K562 (cell line): ENCODE results near the gene ANKLE1. TPM values are rescaled to one million over a fixed set of nuclear protein-coding genes. Genes with fewer than 3 reads are reported as not detected.

Experiments
- AFF4 ChIP-seq: sonication (generic); formaldehyde crosslinking; IDR thresholded peaks from 2 replicates; pipeline ENCODE4 v1.8.0; 2023; ENCODE audit warnings: mild to moderate bottlenecking, missing genetic modification reagents
- ARID2 ChIP-seq: fragments of 450-650 bp; IDR thresholded peaks from 2 replicates; pipeline ENCODE4 v1.6.1; 2017; ENCODE audit warnings: antibody characterized with exemption, mild to moderate bottlenecking
- ARNT ChIP-seq, 2 experiments: fragments of 450-650 bp; IDR thresholded peaks; 2 replicates each; pipeline ENCODE4 v1.6.1; 2016; ENCODE audit warnings: mild to moderate bottlenecking in 1 of 2
- CREM ChIP-seq: IDR thresholded peaks from 2 replicates; pipeline ENCODE4 v1.6.1; 2014; ENCODE audit warnings: antibody characterized with exemption, low read depth
- CTBP1 ChIP-seq: fragments of 450-650 bp; IDR thresholded peaks from 2 replicates; pipeline ENCODE4 v1.6.1; 2016; ENCODE audit warnings: borderline replicate concordance
- EP400 ChIP-seq: fragments of 450-650 bp; IDR thresholded peaks from 2 replicates; pipeline ENCODE4 v1.6.1; 2017; ENCODE audit warnings: antibody characterized with exemption, mild to moderate bottlenecking, moderate library complexity
- GTF2F1 ChIP-seq: IDR thresholded peaks from 2 replicates; pipeline ENCODE4 v1.6.1; 2011; ENCODE audit warnings: low read depth, low read length, improper control_type of control experiment
- HIVEP1 ChIP-seq: fragments of 250-450 bp; sonication (Bioruptor Pico); IDR thresholded peaks from 2 replicates; pipeline ENCODE4 v1.4.0; 2020; ENCODE audit warnings: mild to moderate bottlenecking
- ILK ChIP-seq: fragments of 450-650 bp; IDR thresholded peaks from 2 replicates; pipeline ENCODE4 v1.6.1; 2016; ENCODE audit warnings: missing genetic modification characterization, low read depth, mild to moderate bottlenecking, missing compliant biosample characterization, moderate library complexity, borderline replicate concordance
- JUND ChIP-seq, 2 experiments: IDR thresholded peaks; 2 replicates in 1 of 2; 3 replicates in 1 of 2; pipeline ENCODE4 v1.6.1; 2011; ENCODE audit warnings: borderline replicate concordance in 2 of 2, low read depth in 2 of 2, low read length in 2 of 2, improper control_type of control experiment in 1 of 2, missing biosample characterization in 1 of 2, missing genetic modification characterization in 1 of 2, missing genetic modification reagents in 1 of 2
- NEUROD1 ChIP-seq: fragments of 150-350 bp; IDR thresholded peaks from 2 replicates; pipeline ENCODE4 v1.6.1; 2014; ENCODE audit warnings: borderline replicate concordance, low read length, low read depth; ENCODE audit not compliant: partially characterized antibody
- RAD21 ChIP-seq, 2 experiments: fragments of 250-450 bp in 1 of 2; fragments of 450-650 bp in 1 of 2; sonication (Bioruptor Pico) in 1 of 2; formaldehyde crosslinking in 1 of 2; IDR thresholded peaks in 1 of 2; conservative IDR thresholded peaks in 1 of 2; 2 replicates each; pipeline versions ENCODE4 v1.4.0 to v1.8.0; 2020 to 2022; ENCODE audit warnings: mild to moderate bottlenecking in 2 of 2, moderate library complexity in 1 of 2
- SMARCE1 ChIP-seq: fragments of 450-650 bp; IDR thresholded peaks from 2 replicates; pipeline ENCODE4 v1.7.1; 2016; ENCODE audit warnings: mild to moderate bottlenecking
- TCFL5 ChIP-seq: fragments of 250-450 bp; sonication (Bioruptor Pico); conservative IDR thresholded peaks from 2 replicates; pipeline ENCODE4 v1.6.1; 2021; ENCODE audit warnings: mild to moderate bottlenecking, moderate library complexity, matching md5 sums
- ZNF239 ChIP-seq: fragments of 250-450 bp; sonication (Bioruptor Pico); IDR thresholded peaks from 2 replicates; pipeline ENCODE4 v1.4.0; 2020; ENCODE audit warnings: mild to moderate bottlenecking
- ZNF445 ChIP-seq: fragments of 250-450 bp; sonication (Bioruptor Pico); IDR thresholded peaks from 2 replicates; pipeline ENCODE4 v1.4.0; 2020; ENCODE audit warnings: low read depth, mild to moderate bottlenecking, moderate library complexity
- ZNF584 ChIP-seq: fragments of 200-800 bp; sonication (Bioruptor generic); IDR thresholded peaks from 2 replicates; pipeline ENCODE4 v1.6.1; 2016; ENCODE audit warnings: low read depth, mild to moderate bottlenecking, missing genetic modification characterization, missing compliant biosample characterization
- ZNF79 ChIP-seq: fragments of 250-450 bp; sonication (Bioruptor Pico); IDR thresholded peaks from 2 replicates; pipeline ENCODE4 v1.4.0; 2020; ENCODE audit warnings: low read depth, mild to moderate bottlenecking, moderate library complexity
- polyA plus RNA-seq, 8 experiments: library from polyadenylated mRNA; depleted of rRNA in 4 of 8; stranded (reverse) in 5 of 8; unstranded in 3 of 8; fragments of >200 nt; fragmentation: Nextera tagmentation in 2 of 8; fragmentation: Illumina TruSeq in 1 of 8; extraction: Ambion mirVana in 2 of 8; extraction: Trizol in 1 of 8; gene quantifications; 2 replicates each; pipeline versions ENCODE4 v1.2.1 to v1.2.3, GENCODE V29; 2011 to 2014; ENCODE audit warnings: inconsistent platforms in 1 of 8, missing spikeins in 1 of 8
- total RNA-seq, 7 experiments: library from RNA; depleted of rRNA in 6 of 7; stranded (reverse); fragments of >200 nt in 6 of 7; fragmentation: Illumina TruSeq in 2 of 7; extraction: Trizol in 2 of 7; gene quantifications; 2 replicates each; pipeline versions ENCODE4 v1.2.1 to v1.2.3, GENCODE V29; 2011 to 2021; ENCODE audit warnings: low replicate concordance in 1 of 7
- TF ChIP-seq, protein P1 (sequence below): fragments of 450-650 bp; formaldehyde crosslinking; IDR thresholded peaks from 2 replicates; pipeline ENCODE4 v1.4.0; 2022; ENCODE audit warnings: missing genetic modification characterization

Gene ANKLE1
- total and polyA plus RNA-seq, 9 of the 15 experiments (the other 6 are each of a cell fraction or from before 2014, with no cell fraction given) = 0.63 to 9.2 (median 2.9) TPM

- TF ChIP-seq TCFL5 (no peak), NEUROD1 (no peak), ZNF239 (CRISPR knock-in tag) (no peak), ZNF584 (CRISPR knock-in tag) (no peak), RAD21 (CRISPR knock-in tag; conservative IDR thresholded peaks at IDR 0.05 in 1 of 2, IDR thresholded peaks at IDR 0.05 in 1 of 2) (peak; percentile 56 to 74), ZNF445 (CRISPR knock-in tag) (no peak), ARNT (IDR thresholded peaks at IDR 0.05) (peak in 1 of 2 experiments; percentile 78; a peak in 2 of 4 replicates), AFF4 (no peak), ILK (tag) (no peak), EP400 (peak; percentile 60; the same call in 1 of the 2 replicates), ZNF79 (no peak), SMARCE1 (no peak; the same call in 1 of the 2 replicates), ARID2 (0 out of 2 replicates have a peak, but pooled peaks have one; percentile 11), GTF2F1 (peak; percentile 64; the same call in 1 of the 2 replicates), CREM (peak; percentile 87), HIVEP1 (CRISPR knock-in tag) (0 out of 2 replicates have a peak, but pooled peaks have one; percentile 23), CTBP1 (peak; percentile 91), JUND (IDR thresholded peaks at IDR 0.05; ENCODE audit: borderline replicate concordance, low read depth, low read length) (peak; percentile 76), JUND (tag; IDR thresholded peaks at IDR 0.05; ENCODE audit: borderline replicate concordance, low read depth, low read length) (peak; percentile 43; the same call in 1 of the 3 replicates)
- TF ChIP-seq, protein P1, sequence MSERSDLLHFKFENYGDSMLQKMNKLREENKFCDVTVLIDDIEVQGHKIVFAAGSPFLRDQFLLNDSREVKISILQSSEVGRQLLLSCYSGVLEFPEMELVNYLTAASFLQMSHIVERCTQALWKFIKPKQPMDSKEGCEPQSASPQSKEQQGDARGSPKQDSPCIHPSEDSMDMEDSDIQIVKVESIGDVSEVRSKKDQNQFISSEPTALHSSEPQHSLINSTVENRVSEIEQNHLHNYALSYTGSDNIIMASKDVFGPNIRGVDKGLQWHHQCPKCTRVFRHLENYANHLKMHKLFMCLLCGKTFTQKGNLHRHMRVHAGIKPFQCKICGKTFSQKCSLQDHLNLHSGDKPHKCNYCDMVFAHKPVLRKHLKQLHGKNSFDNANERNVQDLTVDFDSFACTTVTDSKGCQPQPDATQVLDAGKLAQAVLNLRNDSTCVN (CRISPR knock-in tag) = peak; percentile 66; the same call in 1 of the 2 replicates
Observed at GRCh38 chr19:17260842-17261325, 20.8 kb upstream of the ANKLE1 start (continued).
